ENCODE data around the gene PTBP1. TPM values are rescaled to one million over a fixed set of nuclear protein-coding genes. Genes with fewer than 3 reads are reported as not detected.

PTBP1 gene
- total and polyA plus RNA-seq, 4 donors: 72.9 to 147 (median 87.3) TPM

DNA sequence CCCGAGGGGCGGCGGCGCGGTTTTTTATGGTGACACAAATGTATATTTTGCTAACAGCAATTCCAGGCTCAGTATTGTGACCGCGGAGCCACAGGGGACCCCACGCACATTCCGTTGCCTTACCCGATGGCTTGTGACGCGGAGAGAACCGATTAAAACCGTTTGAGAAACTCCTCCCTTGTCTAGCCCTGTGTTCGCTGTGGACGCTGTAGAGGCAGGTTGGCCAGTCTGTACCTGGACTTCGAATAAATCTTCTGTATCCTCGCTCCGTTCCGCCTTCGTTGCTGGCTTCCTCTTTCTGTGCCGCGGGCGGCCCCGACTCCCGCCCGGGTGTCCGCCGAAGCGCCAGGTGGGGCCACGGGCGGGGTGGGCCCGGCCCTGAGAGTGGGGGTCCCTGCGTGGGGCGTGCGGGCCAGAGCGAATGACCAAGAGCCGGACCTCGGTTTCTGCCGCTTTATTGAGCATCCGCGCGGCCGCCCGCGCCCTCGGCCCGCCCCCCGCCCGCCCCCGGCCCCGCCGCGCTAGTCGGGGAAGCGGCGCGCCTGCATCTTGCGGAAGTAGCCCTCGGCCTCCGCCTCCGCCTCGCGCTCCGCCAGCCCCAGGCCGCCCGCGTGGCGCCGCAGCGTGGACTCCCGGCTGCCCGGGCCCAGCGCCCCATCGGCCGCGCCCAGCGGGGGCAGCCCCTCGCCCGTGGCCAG lies 14.9 kb downstream of the PTBP1 start:
- Histone ChIP-seq H3K9me3 (ENCODE audit: control insufficient read depth in 4 of 4, low read length in 3 of 4) (no peaks in the 10 kb centered on the region), H3K4me1 (ENCODE audit: control insufficient read depth in 4 of 4, insufficient read depth in 4 of 4, low read length in 3 of 4) (no peaks in the 10 kb centered on the region), H3K9ac (ENCODE audit: low read depth in 1 of 2, low read length in 2 of 2) (no peak overlapping the region), H3K27ac (ENCODE audit: low read depth in 1 of 2, low read length in 2 of 2) (no peak overlapping the region), H3K36me3 (ENCODE audit: control insufficient read depth in 4 of 4, insufficient read depth in 3 of 4, low read depth in 1 of 4, low read length in 3 of 4) (peaks cover 24 to 41% (median 33%) of the 10 kb centered on the region in 4 donors), H3K4me3 (ENCODE audit: low read depth in 1 of 3, low read length in 3 of 3) (no peak overlapping the region), H3K27me3 (ENCODE audit: control insufficient read depth in 4 of 4, insufficient read depth in 4 of 4, low read length in 3 of 4) (no peaks in the 10 kb centered on the region)
- no peak for DNase-seq (ENCODE audit: low spot score)
- TF ChIP-seq FOXA1 (IDR thresholded peaks at IDR 0.05) (no peak), RXRA (IDR thresholded peaks at IDR 0.05) (no peak), YY1 (IDR thresholded peaks at IDR 0.05) (no peak), GABPA (IDR thresholded peaks at IDR 0.05 in 1 of 2, conservative IDR thresholded peaks at IDR 0.05 in 1 of 2) (no peak), SP1 (IDR thresholded peaks at IDR 0.05) (no peak)
- TF ChIP-seq, protein P1, sequence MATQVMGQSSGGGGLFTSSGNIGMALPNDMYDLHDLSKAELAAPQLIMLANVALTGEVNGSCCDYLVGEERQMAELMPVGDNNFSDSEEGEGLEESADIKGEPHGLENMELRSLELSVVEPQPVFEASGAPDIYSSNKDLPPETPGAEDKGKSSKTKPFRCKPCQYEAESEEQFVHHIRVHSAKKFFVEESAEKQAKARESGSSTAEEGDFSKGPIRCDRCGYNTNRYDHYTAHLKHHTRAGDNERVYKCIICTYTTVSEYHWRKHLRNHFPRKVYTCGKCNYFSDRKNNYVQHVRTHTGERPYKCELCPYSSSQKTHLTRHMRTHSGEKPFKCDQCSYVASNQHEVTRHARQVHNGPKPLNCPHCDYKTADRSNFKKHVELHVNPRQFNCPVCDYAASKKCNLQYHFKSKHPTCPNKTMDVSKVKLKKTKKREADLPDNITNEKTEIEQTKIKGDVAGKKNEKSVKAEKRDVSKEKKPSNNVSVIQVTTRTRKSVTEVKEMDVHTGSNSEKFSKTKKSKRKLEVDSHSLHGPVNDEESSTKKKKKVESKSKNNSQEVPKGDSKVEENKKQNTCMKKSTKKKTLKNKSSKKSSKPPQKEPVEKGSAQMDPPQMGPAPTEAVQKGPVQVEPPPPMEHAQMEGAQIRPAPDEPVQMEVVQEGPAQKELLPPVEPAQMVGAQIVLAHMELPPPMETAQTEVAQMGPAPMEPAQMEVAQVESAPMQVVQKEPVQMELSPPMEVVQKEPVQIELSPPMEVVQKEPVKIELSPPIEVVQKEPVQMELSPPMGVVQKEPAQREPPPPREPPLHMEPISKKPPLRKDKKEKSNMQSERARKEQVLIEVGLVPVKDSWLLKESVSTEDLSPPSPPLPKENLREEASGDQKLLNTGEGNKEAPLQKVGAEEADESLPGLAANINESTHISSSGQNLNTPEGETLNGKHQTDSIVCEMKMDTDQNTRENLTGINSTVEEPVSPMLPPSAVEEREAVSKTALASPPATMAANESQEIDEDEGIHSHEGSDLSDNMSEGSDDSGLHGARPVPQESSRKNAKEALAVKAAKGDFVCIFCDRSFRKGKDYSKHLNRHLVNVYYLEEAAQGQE (IDR thresholded peaks at IDR 0.05): no peak
- WGBS: 93% methylated on average over 80 of the region's 80 CpGs

DNA sequence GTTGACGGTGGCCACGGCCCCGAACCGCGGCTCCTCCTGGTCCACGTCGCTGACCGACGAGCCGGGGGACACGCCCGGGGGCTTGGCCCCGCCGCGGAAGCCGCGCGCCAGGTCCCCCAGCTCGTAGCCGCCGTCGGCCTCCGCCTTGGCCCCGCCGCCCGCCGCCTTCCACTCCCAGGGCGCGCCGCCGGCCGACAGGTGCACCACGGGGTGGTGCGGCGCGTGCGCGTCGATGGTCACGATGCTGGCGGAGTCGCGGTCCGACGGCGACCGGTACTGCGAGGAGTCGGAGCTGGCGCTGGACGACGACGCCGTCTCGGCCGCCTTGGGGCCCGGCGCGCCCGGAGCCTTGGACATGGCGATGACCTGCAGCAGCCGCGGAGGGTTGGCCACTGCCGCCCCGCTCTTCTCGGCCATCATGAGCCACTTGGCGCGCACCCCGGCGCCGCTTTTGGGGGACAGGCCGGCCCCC lies 15.5 kb downstream of the PTBP1 start:
- Histone ChIP-seq H3K4me1 (ENCODE audit: control insufficient read depth in 4 of 4, insufficient read depth in 4 of 4, low read length in 3 of 4) (no peaks in the 10 kb centered on the region), H3K9me3 (ENCODE audit: control insufficient read depth in 4 of 4, low read length in 3 of 4) (no peaks in the 10 kb centered on the region), H3K9ac (ENCODE audit: low read depth in 1 of 2, low read length in 2 of 2) (no peak overlapping the region), H3K27me3 (ENCODE audit: control insufficient read depth in 4 of 4, insufficient read depth in 4 of 4, low read length in 3 of 4) (no peaks in the 10 kb centered on the region), H3K27ac (ENCODE audit: low read depth in 1 of 2, low read length in 2 of 2) (no peak overlapping the region), H3K4me3 (ENCODE audit: low read depth in 1 of 3, low read length in 3 of 3) (no peak overlapping the region), H3K36me3 (ENCODE audit: control insufficient read depth in 4 of 4, insufficient read depth in 3 of 4, low read depth in 1 of 4, low read length in 3 of 4) (peaks cover 20 to 35% (median 30%) of the 10 kb centered on the region in 4 donors)
- WGBS: 94% methylated on average over 72 of the region's 72 CpGs
- no peak for DNase-seq (ENCODE audit: low spot score)
- TF ChIP-seq, protein P1 (IDR thresholded peaks at IDR 0.05): no peak
- TF ChIP-seq, protein P2, sequence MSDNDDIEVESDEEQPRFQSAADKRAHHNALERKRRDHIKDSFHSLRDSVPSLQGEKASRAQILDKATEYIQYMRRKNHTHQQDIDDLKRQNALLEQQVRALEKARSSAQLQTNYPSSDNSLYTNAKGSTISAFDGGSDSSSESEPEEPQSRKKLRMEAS (IDR thresholded peaks at IDR 0.05): no peak
- TF ChIP-seq FOXA2 (IDR thresholded peaks at IDR 0.05) (no peak), GABPA (IDR thresholded peaks at IDR 0.05 in 1 of 2, conservative IDR thresholded peaks at IDR 0.05 in 1 of 2) (no peak), ZBTB33 (IDR thresholded peaks at IDR 0.05) (no peak), RAD21 (IDR thresholded peaks at IDR 0.05) (no peak), JUND (IDR thresholded peaks at IDR 0.05) (no peak), EGR1 (IDR thresholded peaks at IDR 0.05; ENCODE audit: low read depth in 2 of 2) (no peak), HNF4A (conservative IDR thresholded peaks at IDR 0.05) (no peak)
- TF ChIP-seq, protein P3, sequence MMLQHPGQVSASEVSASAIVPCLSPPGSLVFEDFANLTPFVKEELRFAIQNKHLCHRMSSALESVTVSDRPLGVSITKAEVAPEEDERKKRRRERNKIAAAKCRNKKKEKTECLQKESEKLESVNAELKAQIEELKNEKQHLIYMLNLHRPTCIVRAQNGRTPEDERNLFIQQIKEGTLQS (IDR thresholded peaks at IDR 0.05): no peak

All from liver (tissue), 9 donors.